Spleen (tissue), 11 donors: Measurements from ENCODE around the gene IFT43. TPM values are rescaled to one million over a fixed set of nuclear protein-coding genes. Genes with fewer than 3 reads are reported as not detected.

Experiments
- DNase-seq: peaks from one replicate; pipeline ENCODE4 v3.0.0-alpha.2; 2020
- H3K27ac ChIP-seq, 8 donors: fragments of 200-600 bp; sonication (generic) in 7 of 8; 1 replicate in 4 of 8; 2 replicates in 4 of 8; pipeline versions ENCODE4 v1.5.0 to v1.8.0; 2016 to 2021; ENCODE audit warnings: inconsistent platforms in 4 of 8, mild to moderate bottlenecking in 4 of 8, moderate library complexity in 1 of 8
- H3K27me3 ChIP-seq, 7 donors: fragments of 200-600 bp; sonication (generic) in 6 of 7; replicated peaks in 1 of 7; 1 replicate in 4 of 7; 2 replicates in 3 of 7; pipeline versions ENCODE4 v1.5.0 to v1.8.0; 2016 to 2021; ENCODE audit warnings: inconsistent platforms in 3 of 7, mild to moderate bottlenecking in 1 of 7
- H3K36me3 ChIP-seq, 6 donors: fragments of 200-600 bp; sonication (generic) in 5 of 6; 1 replicate in 4 of 6; 2 replicates in 2 of 6; pipeline versions ENCODE4 v1.5.0 to v1.8.0; 2016 to 2021; ENCODE audit warnings: inconsistent platforms in 2 of 6
- H3K4me1 ChIP-seq, 6 donors: fragments of 200-600 bp; sonication (generic) in 5 of 6; 1 replicate in 3 of 6; 2 replicates in 3 of 6; pipeline versions ENCODE4 v1.5.0 to v1.8.0; 2016 to 2021; ENCODE audit warnings: inconsistent platforms in 3 of 6
- H3K4me3 ChIP-seq, 8 donors: fragments of 200-600 bp; sonication (generic) in 7 of 8; 1 replicate in 4 of 8; 2 replicates in 4 of 8; pipeline versions ENCODE4 v1.5.0 to v1.8.0; 2016 to 2021; ENCODE audit warnings: inconsistent platforms in 4 of 8, mild to moderate bottlenecking in 4 of 8, moderate library complexity in 2 of 8
- H3K9me3 ChIP-seq, 8 donors: fragments of 200-600 bp; sonication (generic) in 7 of 8; 1 replicate in 4 of 8; 2 replicates in 4 of 8; pipeline versions ENCODE4 v1.5.0 to v1.8.0; 2016 to 2021; ENCODE audit warnings: inconsistent platforms in 4 of 8
- CTCF ChIP-seq, 11 experiments: fragments of 200-600 bp in 7 of 11; fragments of 450-650 bp in 4 of 11; sonication (generic) in 4 of 11; IDR thresholded peaks in 8 of 11; conservative IDR thresholded peaks in 3 of 11; 1 replicate in 7 of 11; 2 replicates in 4 of 11; pipeline versions ENCODE4 v1.4.0 to v1.8.0; 2016 to 2021; ENCODE audit warnings: antibody characterized with exemption in 11 of 11, inconsistent platforms in 4 of 11, mild to moderate bottlenecking in 1 of 11
- POLR2A ChIP-seq, 3 donors: fragments of 450-650 bp; IDR thresholded peaks; one replicate each; pipeline ENCODE4 v1.5.1; 2017; ENCODE audit warnings: antibody characterized with exemption in 3 of 3, mild to moderate bottlenecking in 1 of 3
- POLR2AphosphoS5 ChIP-seq, 3 donors: sonication (generic); formaldehyde crosslinking; IDR thresholded peaks; one replicate each; pipeline ENCODE4 v1.5.1; 2017; ENCODE audit warnings: antibody characterized with exemption in 3 of 3
- WGBS, 5 donors: extraction: QIAGEN DNeasy Blood & Tissue Kit in 3 of 5; methylation state at CpG; one replicate each; pipeline versions ENCODE4 v1.1.5 to v1.1.7; 2013 to 2018; 5-methylcytosine and 5-hydroxymethylcytosine counted together
- intact Hi-C: fragments of 100-400 bp; cut with DNase I; formaldehyde crosslinking; loops from one replicate; pipeline ENCODE4 v1.15.0; 2023; ENCODE audit warnings: low total_unique reads
- polyA plus RNA-seq, 3 donors: library from polyadenylated mRNA; stranded (reverse); fragments of 200-250 nt; gene quantifications; one replicate each; pipeline ENCODE4 v1.2.1, GENCODE V29; 2013
- total RNA-seq, 7 donors: library from RNA; depleted of rRNA in 3 of 7; stranded (reverse); fragments of >200 nt in 3 of 7; fragmentation: NEBNext Ultra II Directional in 4 of 7; extraction: Animal tissue kit (Norgen Biotek cat#: 25700) in 4 of 7; gene quantifications; one replicate each; pipeline versions ENCODE4 v1.1.0 to v1.2.1, GENCODE V29; 2016 to 2021
- donor health status: healthy with polysubstance abuse.
- donor health status: DM: no; HTN: no; CAD: no; lungs with moderate emphysema.
- donor health status: DM: no; HTN: no; CAD: no.
- donor health status: Bipolar disorder and iron deficiency.
- donor health status: healthy.
- donor health status: DM: no; HTN: no; CAD: no.
- donor health status: DM: yes; HTN: yes; CAD: no.

IFT43 gene
- total and polyA plus RNA-seq, 10 donors, result 19.8 to 39.9 (median 27.4) TPM

DNA sequence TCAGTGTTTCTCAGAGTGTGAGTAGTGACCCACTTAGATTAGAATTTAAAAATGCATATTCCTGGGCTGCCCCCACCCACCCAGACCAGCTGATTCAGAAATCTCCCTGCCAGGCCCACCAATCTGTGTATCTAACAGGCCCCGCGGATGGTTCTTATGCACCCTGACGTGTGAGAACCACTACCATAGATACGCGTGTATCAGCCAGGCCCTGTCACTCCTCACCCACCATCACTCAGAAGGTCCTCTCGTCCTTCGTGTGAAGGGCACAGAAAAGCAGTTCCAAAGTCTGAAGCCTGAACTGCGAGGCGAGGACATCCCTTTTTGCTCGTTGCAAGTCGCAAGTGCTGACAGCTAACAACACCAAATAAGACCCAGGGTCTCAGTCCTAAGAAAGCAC, 72.4 kb downstream of the IFT43 start:
- H3K27me3 ChIP-seq, result no peaks in the 10 kb centered on the region
- no peak for TF ChIP-seq POLR2AphosphoS5 (IDR thresholded peaks at IDR 0.05)
- TF ChIP-seq CTCF (IDR thresholded peaks at IDR 0.05 in 8 of 11, conservative IDR thresholded peaks at IDR 0.05 in 3 of 11), result no peak
- TF ChIP-seq POLR2A (IDR thresholded peaks at IDR 0.05), result no peak
- no peak for DNase-seq
- H3K36me3 ChIP-seq, result peaks cover 0 to 28% (median 10%) of the 10 kb centered on the region in 6 donors
- H3K4me3 ChIP-seq, result no peak overlapping the region
- no peaks in the 10 kb centered on the region for H3K9me3 ChIP-seq
- no peaks in the 10 kb centered on the region for H3K4me1 ChIP-seq
- 94 to 98% (median 97%) methylated on average over 11 of the region's 11 CpGs for WGBS, 5 donors
- intact Hi-C loops, result loop anchor here (10.0 kb wide), 2 partner anchors 327 to 587 kb away; no protein-coding TSS in a partner anchor
- no peak overlapping the region for H3K27ac ChIP-seq

DNA sequence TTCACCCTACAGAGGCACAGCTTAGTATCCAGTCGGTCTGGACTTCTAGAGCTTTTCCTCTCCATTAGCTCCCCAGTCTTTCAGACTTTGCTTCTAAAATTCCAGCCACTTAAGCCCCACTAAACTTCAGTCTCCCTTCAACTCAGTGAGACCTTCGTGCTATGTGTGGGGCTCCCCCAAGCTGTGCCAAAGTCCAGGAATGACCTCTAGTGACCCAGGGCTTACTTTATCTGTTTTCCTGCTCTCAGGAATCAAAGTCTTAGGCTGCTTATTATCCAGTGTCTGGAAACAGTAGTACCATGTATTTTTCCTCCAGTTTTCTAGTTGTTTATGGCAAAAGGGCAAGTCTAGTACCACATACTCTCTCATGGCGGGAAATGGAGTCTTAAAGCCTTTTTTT, 77.8 kb downstream of the IFT43 start:
- 86 to 95% (median 90%) methylated on average over 3 of the region's 3 CpGs for WGBS, 5 donors
- no peak for TF ChIP-seq CTCF (IDR thresholded peaks at IDR 0.05 in 8 of 11, conservative IDR thresholded peaks at IDR 0.05 in 3 of 11)
- TF ChIP-seq POLR2AphosphoS5 (IDR thresholded peaks at IDR 0.05), result no peak
- no peak for TF ChIP-seq POLR2A (IDR thresholded peaks at IDR 0.05)
- intact Hi-C loops, result no loop called here

DNA sequence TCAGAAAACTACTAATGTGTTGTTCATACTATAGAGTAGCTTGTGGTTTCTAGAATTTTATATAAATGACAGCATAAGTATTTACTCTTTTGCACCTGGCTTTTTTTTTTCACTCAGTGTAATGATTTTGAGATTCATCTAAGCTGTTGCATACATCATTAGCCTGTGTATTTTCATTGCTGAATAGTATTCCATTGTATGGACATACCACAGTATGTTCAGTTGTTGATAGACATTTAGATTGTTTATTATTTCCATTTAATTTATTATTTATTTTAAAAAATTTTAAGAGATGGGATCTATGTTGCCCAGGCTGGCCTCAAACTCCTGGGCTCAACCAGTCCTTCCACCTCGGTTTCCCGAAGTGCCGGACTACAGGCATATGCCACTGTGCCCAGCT, 80.0 kb downstream of the IFT43 start:
- H3K4me1 ChIP-seq, result no peaks in the 10 kb centered on the region
- WGBS, 5 donors, result 96 to 98% (median 97%) methylated on average over 3 of the region's 3 CpGs
- H3K9me3 ChIP-seq, result peaks cover 0 to 12% (median 11%) of the 10 kb centered on the region in 8 donors
- H3K36me3 ChIP-seq, result peaks cover 0 to 50% (median 10%) of the 10 kb centered on the region in 6 donors
- DNase-seq, result no peak
- H3K27ac ChIP-seq, result no peak overlapping the region
- TF ChIP-seq POLR2A (IDR thresholded peaks at IDR 0.05) (no peak), POLR2AphosphoS5 (IDR thresholded peaks at IDR 0.05) (no peak), CTCF (IDR thresholded peaks at IDR 0.05 in 8 of 11, conservative IDR thresholded peaks at IDR 0.05 in 3 of 11) (no peak)
- H3K27me3 ChIP-seq, result no peaks in the 10 kb centered on the region
- H3K4me3 ChIP-seq, result no peak overlapping the region
- intact Hi-C loops, result no loop called here

More for the DNA sequence above, 77.8 kb downstream of the IFT43 start:
- H3K9me3 ChIP-seq, result peaks cover 0 to 12% (median 11%) of the 10 kb centered on the region in 8 donors
- H3K4me1 ChIP-seq, result no peaks in the 10 kb centered on the region
- no peak overlapping the region for H3K4me3 ChIP-seq
- H3K27me3 ChIP-seq, result no peaks in the 10 kb centered on the region
- H3K27ac ChIP-seq, result no peak overlapping the region
- DNase-seq, result no peak
- peaks cover 0 to 65% (median 20%) of the 10 kb centered on the region in 6 donors for H3K36me3 ChIP-seq

GRCh38 chr14:76067536-76067935, 82.0 kb downstream of the IFT43 start:
- intact Hi-C loops, result no loop called here
- TF ChIP-seq POLR2A (IDR thresholded peaks at IDR 0.05) (no peak), CTCF (IDR thresholded peaks at IDR 0.05 in 8 of 11, conservative IDR thresholded peaks at IDR 0.05 in 3 of 11) (no peak), POLR2AphosphoS5 (IDR thresholded peaks at IDR 0.05) (no peak)
- Histone ChIP-seq H3K4me3 (no peak overlapping the region), H3K27ac (no peak overlapping the region), H3K27me3 (no peaks in the 10 kb centered on the region), H3K9me3 (peaks cover 0 to 12% (median 11%) of the 10 kb centered on the region in 8 donors), H3K36me3 (peaks cover 0 to 62% (median 9%) of the 10 kb centered on the region in 6 donors), H3K4me1 (no peaks in the 10 kb centered on the region)
- no peak for DNase-seq
- 83 to 92% (median 91%) methylated on average over 5 of the region's 5 CpGs for WGBS, 5 donors
